HG03432 (cell line): ENCODE measurements around the gene CACNA1F.

ENCODE experiments used
- ATAC-seq: cut with Tn5 transposase; IDR thresholded peaks from one replicate; pipeline ENCODE4 v1.9.1; 2021; ENCODE audit warnings: mild to moderate bottlenecking, moderate library complexity; ENCODE audit not compliant: unreplicated experiment

Gene CACNA1F

DNA sequence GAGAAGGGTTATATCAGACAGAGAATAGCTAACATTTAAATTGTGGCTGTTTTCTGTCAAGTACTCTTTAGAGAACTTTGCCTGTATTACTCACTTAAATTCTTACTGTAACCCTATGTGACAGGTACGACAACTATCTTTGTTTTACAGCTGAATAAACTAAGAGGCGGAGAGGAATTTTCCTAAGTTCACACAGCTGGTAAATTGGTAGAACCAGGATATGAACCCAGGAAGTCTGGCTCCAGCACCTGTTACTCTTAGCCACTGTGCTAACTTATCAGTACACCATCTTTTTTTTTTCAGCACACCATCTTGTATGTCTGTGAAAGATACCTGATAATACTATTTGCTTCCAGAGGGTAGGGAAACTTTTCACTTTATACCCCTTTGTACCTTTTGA is 31.1 kb downstream of the CACNA1F start:
- no peak for ATAC-seq

DNA sequence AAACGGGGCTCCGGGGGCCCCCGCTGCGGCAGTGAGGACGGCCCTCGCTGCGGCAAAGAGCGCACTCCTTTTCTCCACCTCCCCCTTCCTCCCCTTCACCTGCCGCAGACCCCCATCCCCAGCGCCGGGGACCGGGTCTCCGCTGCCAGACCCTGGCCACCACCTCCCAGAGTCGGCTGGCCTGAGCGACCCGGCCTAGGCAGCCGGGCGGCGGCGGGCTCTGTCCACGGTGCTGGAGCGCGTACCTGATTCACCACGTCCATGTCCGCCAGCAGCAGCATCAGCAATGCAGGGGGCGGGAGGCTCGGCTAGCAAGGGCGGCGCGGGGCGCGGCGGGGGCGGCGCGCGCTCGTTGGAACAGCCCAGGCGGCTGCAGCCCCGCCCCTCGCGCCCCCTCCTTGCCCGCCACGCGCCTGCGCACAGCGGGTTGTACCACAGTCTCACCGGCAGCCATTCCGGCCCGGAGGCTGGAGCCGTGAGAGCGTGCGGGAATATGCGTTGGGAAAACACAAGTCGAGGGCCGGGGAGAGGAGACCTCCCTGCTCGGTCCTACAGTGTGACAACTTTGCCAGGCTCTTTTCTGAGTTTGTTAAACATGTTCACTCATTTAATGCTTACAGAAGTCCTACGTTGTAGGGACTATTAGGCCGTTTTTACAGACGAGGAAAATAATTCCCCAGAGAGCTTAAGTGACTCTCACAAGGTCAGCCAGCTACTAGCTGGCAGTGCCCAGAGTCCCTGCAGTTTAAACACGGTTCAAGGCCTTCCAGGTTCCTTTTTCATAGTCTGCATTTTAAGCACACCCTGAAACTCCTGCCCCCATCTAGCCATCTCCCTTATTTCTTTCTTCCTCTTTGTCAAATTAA is 33.0 kb downstream of the CACNA1F start, which contains the start of gene SYP:
TSS of gene SYP (minus strand) at position 288 of the 866 bp plus-strand sequence. CDS start at position 281, 7 bp downstream.
- ATAC-seq = peak; percentile 99

DNA sequence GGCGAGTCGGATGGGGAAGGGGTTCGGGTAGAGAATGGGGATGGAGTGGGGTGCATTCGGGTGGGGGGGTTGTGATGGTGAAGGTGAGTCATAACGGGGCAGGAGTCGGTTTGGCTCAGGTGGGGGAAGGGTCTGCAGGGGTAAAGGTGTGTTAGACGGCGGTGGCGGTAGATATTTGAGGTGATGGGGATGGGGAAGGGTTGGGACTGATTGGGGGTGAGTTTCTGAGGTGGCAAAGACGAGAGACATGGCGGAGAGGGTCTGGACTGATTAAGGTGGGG is 33.9 kb downstream of the CACNA1F start:
- no peak for ATAC-seq

DNA sequence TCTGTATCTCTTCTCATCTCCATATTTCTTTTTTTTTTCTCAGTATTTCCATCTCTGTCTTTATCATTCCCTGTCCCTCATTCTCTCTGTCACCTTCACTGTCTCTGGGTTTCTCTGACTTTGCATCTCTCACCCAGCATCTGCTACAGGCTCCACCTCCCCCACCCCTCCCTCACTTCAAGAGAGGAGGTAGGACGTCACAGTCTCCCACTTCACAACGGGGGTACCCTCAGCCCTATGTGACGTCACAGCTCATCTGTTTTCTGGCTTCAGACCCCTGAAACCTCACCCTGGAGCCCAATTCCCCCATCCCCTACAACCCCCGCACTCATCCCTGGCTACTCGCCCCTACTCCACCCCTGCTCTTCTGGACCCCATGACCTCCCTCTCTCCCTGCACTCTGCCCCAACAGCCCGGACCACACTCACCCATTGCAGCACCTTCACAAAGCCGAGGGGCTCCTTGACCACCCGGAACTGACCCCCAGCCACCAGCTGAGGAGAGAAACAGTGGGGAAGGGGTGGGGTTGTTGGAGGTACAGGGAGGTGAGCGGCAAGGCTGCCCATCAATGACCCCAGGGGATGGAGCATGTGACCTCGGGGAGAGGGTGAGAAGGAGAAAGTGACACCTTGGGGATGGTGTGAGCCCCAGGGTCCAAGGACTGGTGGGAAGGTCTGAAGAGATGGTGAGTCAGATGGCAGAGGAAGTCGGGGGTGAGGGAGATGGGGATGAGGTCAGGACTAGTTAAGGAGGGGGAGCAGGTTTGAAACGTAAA is 34.4 kb downstream of the CACNA1F start:
- ATAC-seq = no peak

DNA sequence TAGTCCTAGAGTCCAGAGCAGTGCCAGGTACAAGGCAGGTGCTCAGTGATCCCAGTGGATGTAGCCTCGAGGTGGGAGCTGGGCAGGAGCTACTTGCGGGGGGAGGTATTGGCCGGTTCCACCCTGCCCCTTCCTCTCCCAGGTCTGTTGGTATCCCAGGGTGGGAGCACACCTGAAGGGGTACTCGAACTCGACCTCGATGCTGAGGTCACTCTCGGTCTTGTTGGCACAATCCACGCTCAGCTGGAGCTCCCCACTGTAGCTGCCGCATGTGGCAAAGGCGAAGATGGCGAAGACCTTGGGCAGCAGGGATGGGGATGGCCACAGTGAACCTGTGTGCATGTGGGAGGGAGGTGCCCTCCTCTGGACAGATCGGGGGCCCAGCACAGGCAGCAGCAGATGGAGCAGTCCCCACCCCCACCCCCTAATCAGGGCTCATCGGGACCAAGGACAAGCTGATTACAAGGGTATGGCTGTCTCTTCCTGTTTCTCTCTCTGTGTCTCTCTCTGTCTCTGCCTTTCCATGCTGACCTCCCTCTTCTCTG is 35.5 kb downstream of the CACNA1F start:
- ATAC-seq = no peak

DNA sequence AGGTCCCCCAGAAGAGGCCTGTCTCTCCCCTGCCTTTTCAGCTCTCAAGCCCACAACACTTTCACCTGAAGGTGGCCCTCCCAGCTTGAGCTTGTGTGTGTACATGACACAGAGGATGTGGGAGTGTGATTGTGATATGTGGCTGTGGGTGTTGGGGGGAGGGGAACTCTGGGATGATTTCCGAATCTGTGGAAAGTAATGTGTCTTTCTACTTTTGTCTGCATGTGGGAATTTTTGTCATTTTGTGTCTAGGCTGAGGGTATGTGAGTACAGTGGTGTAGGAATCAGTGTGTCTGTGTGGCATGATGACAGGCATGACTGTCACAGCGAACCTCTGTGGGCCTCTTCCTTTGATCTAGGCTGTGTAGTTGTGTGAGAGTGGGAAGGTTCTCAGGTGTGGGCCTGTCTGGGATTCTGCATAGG is 39.6 kb downstream of the CACNA1F start:
- ATAC-seq = no peak

DNA sequence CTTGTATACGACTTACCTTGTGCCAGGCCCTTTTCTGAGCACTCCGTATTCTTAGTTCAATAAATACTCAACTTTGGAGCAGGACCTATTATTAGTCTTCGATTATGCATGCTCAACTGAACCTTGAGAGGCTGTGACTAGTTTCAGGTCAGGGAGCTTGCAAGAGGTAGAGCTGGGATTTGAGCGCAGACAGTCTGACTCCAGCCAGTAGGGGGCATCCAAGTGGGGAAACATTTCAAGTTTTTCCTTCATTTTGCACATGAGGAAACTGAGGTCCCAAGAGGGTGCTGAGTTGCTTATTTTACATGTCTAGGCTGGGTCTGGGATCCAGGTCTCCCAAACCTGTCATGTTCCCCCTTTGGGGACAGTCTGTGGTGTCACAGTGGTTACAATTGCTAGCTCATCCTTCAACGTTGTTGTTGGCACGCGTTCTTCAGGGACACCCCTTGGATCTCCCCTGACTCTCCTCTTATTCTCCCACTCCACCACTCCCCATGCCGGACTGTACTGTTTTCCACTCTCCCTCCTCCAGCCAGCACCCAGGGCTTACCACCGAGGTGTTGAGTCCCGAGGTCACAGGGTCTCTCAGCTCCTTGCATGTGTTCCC is 40.3 kb downstream of the CACNA1F start:
- no peak for ATAC-seq

DNA sequence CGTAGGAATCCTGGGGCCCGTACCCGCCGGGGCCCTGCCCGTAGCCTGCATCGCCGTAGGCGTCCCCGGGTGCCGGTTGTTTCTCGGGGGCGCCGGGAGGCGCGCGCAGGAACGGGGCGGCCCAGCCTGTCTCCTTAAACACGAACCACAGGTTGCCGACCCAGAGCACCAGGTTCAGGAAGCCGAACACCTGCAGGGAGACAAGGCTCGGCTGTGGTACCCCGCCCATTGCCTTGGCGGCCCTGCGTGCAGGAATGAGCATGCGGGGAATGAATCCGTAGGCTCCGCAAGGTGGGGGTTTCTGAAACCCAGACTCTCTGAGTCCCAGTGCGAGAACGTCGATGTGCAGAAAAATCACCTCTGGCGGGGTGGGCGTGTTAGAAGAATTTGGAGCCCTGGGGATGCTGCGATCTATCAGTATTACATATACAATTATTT is 41.5 kb downstream of the CACNA1F start:
- peak; percentile 21 for ATAC-seq

DNA sequence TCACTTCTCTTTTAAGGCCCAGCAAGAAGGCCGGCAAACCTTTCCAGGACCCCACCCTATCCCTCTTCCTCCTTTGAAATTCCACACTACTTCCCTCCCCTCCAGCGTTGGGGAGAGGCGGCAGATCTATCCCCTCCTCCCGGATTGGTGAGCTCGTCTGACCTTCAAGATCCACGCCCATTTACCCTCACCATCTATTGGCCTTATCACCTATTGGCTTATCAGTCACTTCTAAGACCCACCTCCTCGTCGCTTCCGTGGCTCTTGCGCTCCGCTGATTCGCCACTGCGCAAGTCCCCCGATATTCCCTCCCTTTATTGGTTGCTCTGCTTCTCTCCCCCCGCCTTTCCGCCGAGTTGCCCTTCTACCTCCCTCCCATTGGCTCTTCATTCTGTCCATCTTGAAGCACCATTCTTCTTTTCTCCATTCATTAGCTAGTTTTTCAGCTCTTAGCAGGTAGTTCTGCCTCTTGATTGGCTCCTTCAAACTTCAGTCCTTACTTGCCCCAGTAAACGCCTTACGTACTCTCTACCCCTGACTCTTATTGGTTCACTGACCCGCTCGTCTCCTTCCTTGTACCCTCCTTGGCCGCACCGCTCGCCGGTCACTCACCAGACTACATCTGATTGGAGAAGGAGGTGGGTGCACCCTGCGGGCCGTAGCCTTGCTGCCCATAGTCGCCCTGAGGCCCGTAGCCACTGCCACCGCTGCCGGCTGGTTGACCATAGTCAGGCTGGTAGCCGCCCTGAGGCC is 42.1 kb downstream of the CACNA1F start:
- ATAC-seq = peak; percentile 90

DNA sequence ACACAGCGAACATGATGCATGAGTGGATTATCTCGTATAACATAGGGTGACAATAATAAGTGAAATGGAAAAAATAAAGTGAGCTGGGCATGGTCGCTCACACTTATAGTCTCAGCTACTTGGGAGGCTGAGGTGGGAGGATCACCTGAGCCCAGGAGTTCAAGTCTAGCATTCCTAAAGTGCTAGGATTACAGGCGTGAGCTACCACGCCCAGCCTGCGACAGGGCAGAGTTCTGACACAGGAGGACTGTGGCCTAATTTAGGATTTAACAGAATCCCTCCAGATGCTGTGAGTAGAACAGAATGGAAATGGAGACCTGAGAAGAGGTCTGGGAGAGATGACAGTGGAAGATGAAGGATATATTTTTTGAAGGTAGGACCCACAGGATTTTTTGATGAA is 43.5 kb downstream of the CACNA1F start:
- ATAC-seq = no peak

DNA sequence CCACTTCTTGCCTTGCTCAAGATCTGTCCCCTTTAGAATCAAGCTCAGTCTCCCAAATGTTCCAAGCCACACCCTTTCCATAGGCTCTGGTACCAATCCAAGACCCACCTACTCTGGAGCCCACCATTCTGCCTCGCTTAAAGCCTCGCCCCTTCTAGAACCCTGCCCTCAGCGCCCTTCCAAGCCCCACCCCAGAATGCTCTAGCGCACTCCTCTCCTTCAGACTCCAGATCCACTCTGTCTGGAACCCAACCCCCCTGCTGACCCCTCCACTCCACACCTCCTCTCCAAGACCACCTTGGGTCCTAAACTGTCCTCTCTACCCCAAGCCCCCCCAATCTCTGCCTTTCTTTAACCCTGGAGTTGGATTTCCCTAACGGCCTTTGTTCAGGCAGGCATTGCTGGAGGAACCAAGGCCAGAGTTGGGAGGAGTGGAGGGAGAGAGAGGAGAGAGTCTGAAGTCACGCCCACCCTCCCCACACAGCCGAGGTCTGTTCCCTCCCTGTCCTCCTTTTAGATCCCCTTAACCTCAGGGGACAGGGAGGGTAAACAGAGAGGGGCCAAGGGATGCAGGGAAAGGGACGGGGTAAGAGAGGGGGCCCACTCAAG is 44.6 kb downstream of the CACNA1F start:
- no peak for ATAC-seq

DNA sequence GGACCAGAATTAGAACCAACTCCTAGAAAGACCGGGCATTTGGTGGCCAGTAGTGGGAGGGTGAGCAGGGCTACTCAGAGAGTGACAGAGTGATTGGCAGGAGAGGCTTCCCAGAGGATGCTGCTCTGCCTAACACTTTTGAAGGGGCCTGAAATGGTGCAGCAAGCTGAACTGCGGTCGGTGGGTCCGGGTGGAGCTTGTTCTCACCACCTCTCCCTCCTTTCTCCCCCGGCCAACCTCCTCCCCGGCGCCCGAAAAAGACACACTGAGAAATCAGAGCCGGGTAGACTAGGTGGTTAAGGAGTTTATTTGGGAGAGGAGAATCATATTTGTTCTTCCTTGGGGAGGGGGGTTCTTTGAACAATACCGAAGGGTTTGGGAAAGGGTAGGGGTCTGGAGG is 45.6 kb downstream of the CACNA1F start:
- ATAC-seq = no peak

DNA sequence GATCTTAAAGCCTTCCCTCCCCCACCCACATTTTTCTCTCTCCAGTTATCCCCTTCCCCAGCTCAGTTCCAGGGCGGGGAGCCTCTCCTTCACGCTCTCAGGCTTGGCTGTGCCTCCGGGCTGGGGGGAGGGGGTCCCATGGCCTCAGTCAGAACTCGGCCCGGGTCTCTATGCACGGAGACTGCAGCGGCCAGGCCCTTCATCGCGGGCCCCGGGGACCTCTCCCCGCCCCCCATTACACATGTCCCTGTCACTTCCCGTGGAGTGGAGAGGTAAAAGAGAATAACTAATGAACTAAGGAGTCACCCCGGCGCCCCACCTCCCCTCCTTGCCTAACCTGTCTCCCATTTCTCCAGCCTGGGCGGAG is 46.1 kb downstream of the CACNA1F start:
- ATAC-seq = no peak

DNA sequence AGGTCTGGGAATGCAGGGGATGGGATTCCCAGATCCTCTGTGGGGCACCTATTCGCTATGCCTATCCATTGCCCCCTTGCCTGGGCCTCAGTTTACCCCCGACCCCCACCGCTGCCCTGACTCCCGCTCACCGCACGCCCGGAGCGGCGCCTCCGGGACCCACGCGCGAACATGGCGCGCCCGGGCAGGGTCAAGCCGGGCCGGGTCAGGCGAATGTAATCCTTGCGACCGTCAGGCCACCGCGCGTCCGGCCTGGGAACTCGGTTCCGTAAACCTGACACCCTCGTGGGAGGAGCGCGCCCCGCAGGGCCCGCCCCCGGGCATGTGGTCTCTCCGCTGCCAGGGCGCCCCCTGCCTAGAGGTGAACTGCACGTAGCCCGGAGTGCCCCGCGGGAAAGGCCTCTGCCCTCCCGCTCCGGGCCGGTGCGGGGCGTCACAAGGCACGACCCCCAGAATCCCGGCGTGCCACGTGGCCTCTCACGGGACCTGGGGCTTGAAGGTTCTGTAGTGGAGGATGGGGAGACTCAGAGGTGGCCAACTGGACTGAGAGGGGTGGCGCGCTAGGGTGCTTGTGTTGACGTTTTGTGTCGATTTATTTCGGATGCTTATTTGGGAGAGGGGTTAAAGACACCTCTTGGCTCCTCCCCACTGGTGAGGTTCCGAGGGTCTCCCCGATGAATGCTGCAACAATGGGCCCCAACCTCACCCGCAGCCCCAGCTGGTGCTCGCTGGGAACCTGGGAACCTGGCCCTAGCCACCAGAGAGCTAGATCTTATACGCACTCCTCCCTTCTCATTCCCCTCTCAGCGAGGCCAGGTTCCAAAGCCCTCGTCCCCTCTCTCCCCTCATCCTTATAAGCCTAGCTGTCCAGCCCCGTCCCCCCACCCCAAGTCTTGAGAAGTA is 46.8 kb downstream of the CACNA1F start, which contains the start of gene PRICKLE3:
TSS of gene PRICKLE3 (minus strand) at position 249 of the 903 bp plus-strand sequence. CDS start at position 173, 76 bp downstream.
- peak; percentile 32 for ATAC-seq

DNA sequence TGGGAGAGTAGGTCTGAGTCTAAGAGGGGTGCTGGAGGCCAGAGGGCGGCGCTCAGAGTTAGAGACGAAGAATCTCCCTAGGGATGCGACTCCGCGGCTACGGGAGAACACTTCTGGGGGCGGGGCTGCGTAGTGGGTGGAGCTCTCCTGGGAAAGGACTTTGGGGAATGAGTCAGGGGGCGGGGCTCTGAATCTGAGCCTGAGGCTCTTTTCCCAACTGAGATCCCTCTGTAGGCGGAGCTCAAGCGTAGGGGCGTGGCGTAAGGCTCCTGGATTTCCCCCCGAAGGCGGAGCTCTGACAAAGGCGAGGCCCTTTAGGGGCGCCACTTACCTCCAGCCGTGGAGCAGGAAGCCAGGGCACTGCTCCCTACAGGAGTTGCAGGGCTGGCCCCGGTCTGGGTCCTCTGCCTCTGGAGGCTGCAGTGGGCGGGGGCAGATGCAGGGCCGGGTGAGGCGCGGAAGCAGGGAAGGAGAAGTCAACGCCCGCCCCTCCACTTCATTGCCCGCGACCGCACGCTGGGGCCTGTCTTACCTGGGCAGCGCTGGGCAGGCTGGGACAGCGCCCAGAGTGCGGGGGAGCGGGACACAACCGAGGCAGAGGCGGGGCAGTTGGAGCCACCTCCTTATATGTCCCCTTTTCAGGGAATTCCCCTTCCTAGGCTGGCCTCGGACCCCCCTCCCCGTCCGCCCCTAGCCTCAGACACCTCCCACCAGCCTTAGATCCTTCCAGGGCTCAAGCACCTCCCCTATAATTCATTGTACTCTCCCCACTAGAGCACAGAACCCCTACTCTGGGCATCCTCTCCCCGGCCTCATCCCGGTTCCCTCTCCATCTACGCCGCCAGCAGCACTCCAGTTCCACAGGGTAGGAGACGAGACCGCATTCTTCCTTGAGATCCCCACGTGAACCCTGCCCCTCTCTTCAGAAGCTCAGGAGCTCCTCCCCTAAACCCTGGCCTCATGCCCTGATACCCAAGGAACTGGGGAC is 48.6 kb downstream of the CACNA1F start:
- ATAC-seq = peak; percentile 57

DNA sequence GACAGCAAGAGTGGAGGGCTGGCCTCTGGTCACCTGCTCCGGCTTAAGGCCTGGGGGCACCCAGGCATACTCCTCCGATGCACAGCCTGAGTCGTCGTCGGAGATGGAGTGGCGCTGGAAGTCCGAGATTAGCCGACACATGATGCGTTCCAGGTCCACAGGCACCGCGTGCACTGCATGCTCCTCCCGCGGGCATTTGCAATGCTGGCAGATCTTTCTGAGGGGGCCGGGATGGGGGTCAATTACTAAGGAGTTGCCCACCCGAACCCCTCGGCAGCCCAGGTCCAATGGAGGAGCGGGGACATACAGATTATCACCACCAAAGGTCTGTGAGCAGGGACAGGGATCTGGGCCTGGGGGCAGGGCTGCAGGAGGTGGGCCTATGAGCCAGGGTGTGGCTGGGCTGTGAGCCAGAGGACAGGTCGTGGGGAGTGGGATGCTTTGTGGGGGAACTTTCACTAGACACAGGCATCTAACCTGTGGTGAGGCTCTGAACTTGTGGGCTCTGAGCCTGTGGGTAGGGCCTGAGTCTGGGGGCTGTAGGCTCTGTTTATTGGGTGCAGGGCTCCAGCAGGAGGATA is 49.3 kb downstream of the CACNA1F start:
- ATAC-seq = no peak

DNA sequence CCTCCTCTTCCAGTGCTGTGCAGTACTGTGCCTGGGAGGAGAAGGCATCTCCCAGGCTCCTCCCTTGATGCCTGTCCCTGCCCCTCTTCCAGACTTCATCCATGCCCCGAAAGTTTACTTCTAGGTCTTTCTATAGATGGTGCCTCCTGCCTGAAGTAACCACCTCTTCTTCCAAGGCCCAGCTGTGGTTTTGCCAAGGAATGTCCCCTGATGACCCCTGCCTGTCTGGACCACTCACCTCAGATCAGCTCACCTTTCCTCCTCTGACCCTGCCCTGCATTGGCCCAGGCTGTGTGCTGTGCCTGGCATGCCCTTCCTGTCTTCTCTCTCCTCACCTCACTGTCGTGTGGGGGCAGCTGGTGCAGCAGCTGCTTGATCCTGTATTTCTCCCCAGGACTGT is 53.8 kb downstream of the CACNA1F start:
- ATAC-seq = no peak

DNA sequence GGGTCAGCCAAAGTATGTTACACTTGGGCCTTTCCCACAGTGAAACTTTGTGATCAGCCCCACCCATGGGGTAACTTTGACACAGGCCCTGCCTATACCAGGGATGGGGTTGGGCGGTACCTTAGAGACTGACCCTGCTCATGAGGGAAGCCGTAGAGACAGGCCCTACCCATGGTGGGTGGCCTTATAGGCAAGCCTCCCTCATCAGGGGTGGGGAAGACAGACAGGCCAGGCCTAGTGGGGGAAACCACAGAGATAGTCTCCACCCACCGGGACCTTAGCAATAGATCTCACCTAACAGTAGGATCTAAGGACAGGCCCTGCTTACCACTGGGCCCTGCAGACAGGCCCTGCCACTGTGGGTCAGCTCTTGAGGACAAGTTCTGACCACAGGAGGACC is 54.6 kb downstream of the CACNA1F start:
- ATAC-seq = no peak
